ENCODE data around the gene GTPBP2.

The GTPBP2 gene

DNA sequence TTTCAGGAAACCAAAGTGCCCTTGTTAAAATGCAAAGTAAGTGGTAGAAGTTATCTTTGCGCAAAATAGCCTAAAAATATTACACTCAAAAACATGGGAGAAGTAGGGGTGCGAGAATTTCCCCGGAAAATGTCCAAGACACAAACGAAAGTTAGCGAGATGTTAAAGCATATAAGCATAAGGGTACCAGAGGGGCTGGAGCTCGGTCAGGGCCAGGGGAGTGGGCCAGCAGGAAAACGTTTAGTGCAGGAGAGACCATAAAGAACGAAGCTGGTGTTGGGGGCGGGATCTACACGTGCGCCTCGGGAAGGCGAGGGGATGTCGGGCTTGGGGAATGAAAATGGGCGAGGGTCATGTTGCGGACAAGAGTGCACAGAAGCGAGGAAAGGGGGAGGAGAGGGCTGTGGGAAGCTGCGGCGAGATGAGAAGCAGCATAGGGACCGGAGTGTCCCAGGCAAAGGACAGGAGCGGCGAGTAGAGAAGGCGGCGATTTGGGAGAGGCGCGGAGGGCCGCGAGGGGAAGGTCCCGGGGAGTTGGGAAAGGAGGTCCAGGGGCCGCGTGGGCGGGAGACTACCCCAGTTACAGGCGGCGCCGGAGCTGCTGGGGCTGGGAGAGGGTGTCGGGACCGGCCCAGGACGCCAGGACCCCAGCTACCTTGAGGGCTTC, 53.8 kb downstream of the GTPBP2 start:
- Histone ChIP-seq H3K4me3 (ENCODE audit: insufficient read depth, low read length, poor library complexity, severe bottlenecking) (peak overlapping the region; percentile 72), H3K36me3 (ENCODE audit: low read length) (peaks cover 46% of the 10 kb centered on the region), H3K9ac (ENCODE audit: low read length) (peak overlapping the region; percentile 85), H3K9me3 (ENCODE audit: insufficient read depth, low read length) (no peaks in the 10 kb centered on the region), H3K27ac (ENCODE audit: low read depth, low read length) (peak overlapping the region; percentile 84), H4K20me1 (ENCODE audit: low read depth, low read length) (peaks cover 13% of the 10 kb centered on the region), H3K79me2 (ENCODE audit: insufficient read depth, low read length) (peaks cover 74% of the 10 kb centered on the region), H2AFZ (ENCODE audit: low read depth, low read length, severe bottlenecking) (peak overlapping the region; percentile 63), H3K9me2 (replicated peaks; ENCODE audit: insufficient read depth, low read length) (no peaks in the 10 kb centered on the region), H3K4me2 (ENCODE audit: low read depth, low read length, poor library complexity, severe bottlenecking) (peak overlapping the region; percentile 77), H3F3A (ENCODE audit: insufficient read depth) (peaks cover 37% of the 10 kb centered on the region), H3K27me3 (ENCODE audit: low read length) (no peaks in the 10 kb centered on the region)
- no peak for TF ChIP-seq EZH2phosphoT487 (conservative IDR thresholded peaks at IDR 0.05; ENCODE audit: low read length)
- TF ChIP-seq, protein P1, sequence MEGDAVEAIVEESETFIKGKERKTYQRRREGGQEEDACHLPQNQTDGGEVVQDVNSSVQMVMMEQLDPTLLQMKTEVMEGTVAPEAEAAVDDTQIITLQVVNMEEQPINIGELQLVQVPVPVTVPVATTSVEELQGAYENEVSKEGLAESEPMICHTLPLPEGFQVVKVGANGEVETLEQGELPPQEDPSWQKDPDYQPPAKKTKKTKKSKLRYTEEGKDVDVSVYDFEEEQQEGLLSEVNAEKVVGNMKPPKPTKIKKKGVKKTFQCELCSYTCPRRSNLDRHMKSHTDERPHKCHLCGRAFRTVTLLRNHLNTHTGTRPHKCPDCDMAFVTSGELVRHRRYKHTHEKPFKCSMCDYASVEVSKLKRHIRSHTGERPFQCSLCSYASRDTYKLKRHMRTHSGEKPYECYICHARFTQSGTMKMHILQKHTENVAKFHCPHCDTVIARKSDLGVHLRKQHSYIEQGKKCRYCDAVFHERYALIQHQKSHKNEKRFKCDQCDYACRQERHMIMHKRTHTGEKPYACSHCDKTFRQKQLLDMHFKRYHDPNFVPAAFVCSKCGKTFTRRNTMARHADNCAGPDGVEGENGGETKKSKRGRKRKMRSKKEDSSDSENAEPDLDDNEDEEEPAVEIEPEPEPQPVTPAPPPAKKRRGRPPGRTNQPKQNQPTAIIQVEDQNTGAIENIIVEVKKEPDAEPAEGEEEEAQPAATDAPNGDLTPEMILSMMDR (IDR thresholded peaks at IDR 0.05; ENCODE audit: insufficient read depth, low read length, poor library complexity, severe bottlenecking), result no peak

DNA sequence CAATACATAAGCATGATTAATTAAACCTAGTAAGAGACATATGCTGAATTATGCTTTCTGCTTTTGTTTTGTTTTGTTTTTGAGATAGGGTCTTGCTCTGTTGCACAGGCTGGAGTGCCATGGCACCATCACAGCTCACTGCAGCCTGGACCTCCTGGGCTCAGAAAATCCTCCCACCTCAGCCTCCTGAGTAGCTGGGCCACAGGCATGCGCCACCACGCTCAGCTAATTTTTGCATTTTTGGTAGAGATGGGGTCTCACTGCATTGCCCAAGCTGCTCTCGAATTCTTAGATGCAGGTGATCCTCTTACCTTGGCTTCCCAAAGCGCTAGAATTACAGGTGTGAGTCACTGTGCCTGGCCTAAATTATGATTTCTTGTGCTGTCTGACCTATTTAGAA, 57.0 kb downstream of the GTPBP2 start:
- TF ChIP-seq, protein P1 (IDR thresholded peaks at IDR 0.05; ENCODE audit: insufficient read depth, low read length, poor library complexity, severe bottlenecking), result no peak
- TF ChIP-seq EZH2phosphoT487 (conservative IDR thresholded peaks at IDR 0.05; ENCODE audit: low read length), result no peak
- H2AFZ ChIP-seq (ENCODE audit: low read depth, low read length, severe bottlenecking), result no peak overlapping the region
- H3K36me3 ChIP-seq (ENCODE audit: low read length), result peaks cover 44% of the 10 kb centered on the region
- H3K9ac ChIP-seq (ENCODE audit: low read length), result no peak overlapping the region
- no peaks in the 10 kb centered on the region for H3K9me3 ChIP-seq (ENCODE audit: insufficient read depth, low read length)
- H3K9me2 ChIP-seq (replicated peaks; ENCODE audit: insufficient read depth, low read length), result no peaks in the 10 kb centered on the region
- peaks cover 21% of the 10 kb centered on the region for H3F3A ChIP-seq (ENCODE audit: insufficient read depth)
- peaks cover 47% of the 10 kb centered on the region for H3K79me2 ChIP-seq (ENCODE audit: insufficient read depth, low read length)
- no peak overlapping the region for H3K27ac ChIP-seq (ENCODE audit: low read depth, low read length)
- H3K4me2 ChIP-seq (ENCODE audit: low read depth, low read length, poor library complexity, severe bottlenecking), result no peak overlapping the region
- H3K27me3 ChIP-seq (ENCODE audit: low read length), result no peaks in the 10 kb centered on the region
- no peaks in the 10 kb centered on the region for H4K20me1 ChIP-seq (ENCODE audit: low read depth, low read length)
- H3K4me3 ChIP-seq (ENCODE audit: insufficient read depth, low read length, poor library complexity, severe bottlenecking), result no peak overlapping the region

DNA sequence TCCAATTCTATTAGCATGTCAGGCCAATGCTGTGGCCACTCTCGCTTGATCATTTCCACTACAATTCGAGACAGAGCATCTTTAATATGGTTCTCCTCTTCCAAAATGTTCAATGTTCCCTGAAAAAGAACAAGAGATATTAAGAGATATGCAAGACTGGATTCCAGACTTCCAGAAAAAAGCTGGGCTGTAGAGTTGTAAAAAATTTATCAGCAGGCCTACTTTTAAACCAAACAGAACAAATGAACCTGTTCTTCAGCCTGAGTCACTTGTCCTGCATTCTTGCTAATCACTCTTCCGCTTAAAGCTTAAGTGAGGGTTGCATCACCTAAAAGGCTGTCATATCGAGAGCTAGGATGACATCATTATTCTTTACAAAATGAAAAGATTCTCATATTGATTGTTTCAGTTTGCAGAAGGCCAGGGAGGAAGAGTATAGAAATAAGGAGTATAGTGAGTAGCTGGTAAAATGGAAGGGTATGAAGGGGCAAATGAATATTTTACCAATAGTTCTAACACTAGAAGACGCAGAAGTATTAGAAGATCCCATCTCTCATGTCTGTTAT, 58.1 kb downstream of the GTPBP2 start:
- Histone ChIP-seq H3K27ac (ENCODE audit: low read depth, low read length) (no peak overlapping the region), H3K4me3 (ENCODE audit: insufficient read depth, low read length, poor library complexity, severe bottlenecking) (no peak overlapping the region), H3K79me2 (ENCODE audit: insufficient read depth, low read length) (peaks cover 37% of the 10 kb centered on the region), H2AFZ (ENCODE audit: low read depth, low read length, severe bottlenecking) (no peak overlapping the region), H3K27me3 (ENCODE audit: low read length) (no peaks in the 10 kb centered on the region), H4K20me1 (ENCODE audit: low read depth, low read length) (no peaks in the 10 kb centered on the region), H3K4me2 (ENCODE audit: low read depth, low read length, poor library complexity, severe bottlenecking) (no peak overlapping the region), H3K9me3 (ENCODE audit: insufficient read depth, low read length) (no peaks in the 10 kb centered on the region), H3K36me3 (ENCODE audit: low read length) (peaks cover 48% of the 10 kb centered on the region), H3K9ac (ENCODE audit: low read length) (no peak overlapping the region), H3K9me2 (replicated peaks; ENCODE audit: insufficient read depth, low read length) (no peaks in the 10 kb centered on the region), H3F3A (ENCODE audit: insufficient read depth) (peaks cover 18% of the 10 kb centered on the region; the same call in 1 of the 2 replicates)
- TF ChIP-seq, protein P1 (IDR thresholded peaks at IDR 0.05; ENCODE audit: insufficient read depth, low read length, poor library complexity, severe bottlenecking), result no peak
- TF ChIP-seq EZH2phosphoT487 (conservative IDR thresholded peaks at IDR 0.05; ENCODE audit: low read length), result no peak

Measured in SU-DHL-6 (cell line).